Stimulated activated CD4-positive, alpha-beta T cell treated with anti-CD3 and anti-CD28 coated beads, TNF-alpha, amount 100 ng/mL, for 24 hours (primary cell): Measurements from ENCODE around the gene STARD6.
"Not testable (repeated sequence)": the region's sequence is repeated elsewhere in the genome, so short reads cannot be mapped to it uniquely, and the experiment has no call there.

Source experiments
- DNase-seq, 3 experiments: peaks; one replicate each; pipeline ENCODE4 v3.0.0-alpha.2; 2020; ENCODE audit warnings: low read depth in 3 of 3

Gene STARD6

DNA sequence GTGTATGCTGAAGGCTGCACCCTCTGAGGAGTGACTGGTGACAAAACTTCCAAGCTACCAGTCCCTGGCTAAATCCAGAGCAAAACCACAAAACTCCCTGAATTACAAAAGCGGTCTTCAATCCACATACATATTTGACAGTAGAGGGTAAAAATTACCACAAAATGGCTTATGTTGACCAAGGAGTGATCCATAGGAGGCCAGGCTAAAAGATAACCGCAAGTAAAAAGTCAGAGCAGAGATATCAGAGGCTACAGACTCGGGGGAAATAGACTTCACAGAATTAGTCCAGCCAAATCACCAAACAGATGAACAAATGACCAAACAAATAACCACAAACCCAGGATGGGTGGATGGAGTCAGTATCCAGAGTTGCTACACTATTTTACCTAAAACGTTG, 19.4 kb downstream of the STARD6 start:
- DNase-seq, result no peak

DNA sequence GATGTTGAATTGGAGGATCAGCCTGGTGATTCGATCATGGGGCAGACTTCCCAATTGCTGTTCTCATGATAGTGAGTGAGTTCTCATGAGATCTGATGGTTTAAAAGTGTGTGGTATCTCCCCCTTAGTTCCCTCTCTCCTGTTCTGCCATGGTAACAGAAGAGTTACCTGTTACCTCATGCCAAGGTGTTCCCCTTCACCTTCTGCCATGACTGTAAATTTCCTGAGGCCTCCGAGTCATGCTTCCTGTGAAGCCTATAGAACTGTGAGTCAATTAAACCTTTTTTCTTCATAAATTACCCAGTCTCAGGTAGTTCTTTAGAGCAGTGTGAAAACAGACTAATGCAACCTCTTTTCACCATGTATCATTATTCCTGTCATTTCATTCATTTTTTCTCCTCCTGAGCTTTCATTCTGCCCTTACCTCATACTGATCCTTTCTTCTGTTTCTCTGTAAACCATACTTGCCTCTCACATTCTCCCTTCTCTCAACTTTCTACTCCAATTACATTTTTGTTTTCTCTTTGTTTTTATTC, 22.0 kb downstream of the STARD6 start:
- DNase-seq, result no peak

DNA sequence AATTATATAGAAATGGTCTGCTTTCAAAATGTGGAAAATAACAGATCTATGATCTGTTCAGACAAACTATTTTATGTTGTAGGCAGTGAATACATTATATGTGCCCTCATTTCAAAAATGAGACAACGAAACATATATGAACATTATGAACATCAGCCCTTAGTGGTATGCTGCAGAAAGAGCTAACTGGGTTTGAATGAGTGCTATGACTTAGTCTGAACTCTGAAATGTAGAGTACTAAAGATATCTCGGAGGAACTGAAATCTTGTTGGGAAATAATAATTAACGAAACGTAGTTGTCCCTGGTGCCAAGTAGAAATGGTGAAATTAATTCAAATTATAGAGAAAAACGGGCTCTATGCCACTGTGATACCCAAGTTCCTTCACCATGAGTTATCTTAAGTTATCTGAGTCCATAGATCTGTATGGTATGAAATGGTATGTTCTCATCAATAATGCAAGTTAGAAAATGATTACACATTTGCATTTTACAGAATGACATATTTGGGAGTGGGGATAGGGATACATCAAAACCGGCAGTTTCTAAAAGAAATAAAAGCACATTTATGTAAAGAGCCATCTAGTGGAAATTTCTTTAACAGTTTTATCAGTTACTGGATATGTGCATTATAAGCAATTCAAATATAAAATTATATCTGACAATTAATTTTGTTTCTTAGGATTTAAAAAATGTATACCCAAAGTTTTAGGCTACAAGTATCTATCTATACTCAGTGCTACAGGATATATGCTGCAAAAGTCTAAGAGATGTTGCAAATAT, 26.7 kb downstream of the STARD6 start:
- DNase-seq, result no peak

DNA sequence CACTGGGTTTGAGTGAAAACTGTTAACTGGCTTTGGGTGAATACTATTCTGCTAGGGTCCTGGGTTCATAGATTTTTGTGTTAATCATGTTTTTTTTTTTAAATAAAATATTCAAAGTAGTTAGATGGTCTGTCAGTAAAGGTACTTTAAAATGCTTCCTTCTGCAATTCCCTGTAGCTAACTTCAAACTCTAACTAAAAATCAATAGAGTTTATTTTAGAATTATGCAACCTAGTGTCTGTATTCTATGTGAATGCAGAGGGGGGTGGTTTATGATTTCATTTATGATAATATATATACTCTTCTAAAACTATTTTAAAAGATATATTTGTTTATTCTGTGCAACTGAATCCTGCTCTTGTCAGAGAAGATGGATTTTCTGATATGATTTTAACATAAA, 27.9 kb downstream of the STARD6 start:
- DNase-seq, result no peak

DNA sequence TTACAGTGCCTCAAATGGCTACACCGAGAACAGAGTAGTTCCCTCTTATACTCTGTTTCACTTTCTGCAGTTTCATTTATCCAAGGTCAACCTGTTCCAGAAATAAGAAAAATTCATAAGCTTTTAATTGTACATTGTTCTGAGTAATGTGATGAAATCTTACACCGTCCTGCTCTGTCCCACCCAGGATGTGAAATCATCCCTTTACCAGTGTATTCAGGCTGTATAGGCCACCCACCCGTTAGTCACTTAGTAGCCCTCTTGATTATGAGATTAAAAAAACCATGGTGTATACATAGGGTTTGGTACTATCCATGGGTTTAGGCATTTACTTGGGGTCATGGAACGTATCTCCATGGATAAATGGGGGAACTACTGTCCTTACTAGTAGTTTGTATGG, 29.8 kb downstream of the STARD6 start:
- DNase-seq, result no peak

GRCh38 chr18:54323970-54324369, 33.7 kb downstream of the STARD6 start:
- no peak for DNase-seq

GRCh38 chr18:54323561-54323960, 34.1 kb downstream of the STARD6 start:
- no peak for DNase-seq

DNA sequence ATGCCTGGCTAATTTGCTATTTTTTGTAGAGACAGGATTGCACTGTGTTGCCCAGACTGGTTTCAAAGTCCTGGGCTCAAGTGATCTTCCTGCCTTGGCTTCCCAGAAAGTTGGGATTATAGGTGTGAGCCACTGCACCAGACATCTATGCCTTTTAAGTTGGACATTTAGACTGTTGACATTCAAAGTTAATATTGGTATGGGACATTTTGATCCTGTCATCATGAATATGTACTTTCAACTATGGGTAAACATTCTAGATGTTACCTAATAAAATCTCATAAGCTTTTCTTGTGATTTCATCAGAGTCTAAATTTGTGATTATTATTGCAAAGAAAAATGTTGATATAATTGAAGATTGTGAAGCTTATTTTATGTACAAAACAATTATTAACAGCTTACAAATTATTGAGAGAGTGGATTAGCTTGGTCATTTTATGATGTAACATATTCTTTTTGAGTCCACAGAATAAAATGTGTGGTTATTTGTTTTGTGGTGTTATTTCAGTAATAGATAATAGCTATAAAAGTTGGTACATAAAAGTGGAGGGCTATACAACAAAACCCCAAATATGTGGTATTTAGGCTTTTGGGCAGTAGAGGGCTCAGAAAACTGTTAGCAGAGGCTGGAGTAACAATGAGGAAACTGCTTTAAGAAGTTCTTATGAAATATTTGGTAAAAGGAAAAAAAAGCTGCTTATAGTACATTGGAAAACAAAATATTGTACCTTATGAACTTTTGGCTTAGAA, 41.4 kb downstream of the STARD6 start:
- DNase-seq, result no peak

DNA sequence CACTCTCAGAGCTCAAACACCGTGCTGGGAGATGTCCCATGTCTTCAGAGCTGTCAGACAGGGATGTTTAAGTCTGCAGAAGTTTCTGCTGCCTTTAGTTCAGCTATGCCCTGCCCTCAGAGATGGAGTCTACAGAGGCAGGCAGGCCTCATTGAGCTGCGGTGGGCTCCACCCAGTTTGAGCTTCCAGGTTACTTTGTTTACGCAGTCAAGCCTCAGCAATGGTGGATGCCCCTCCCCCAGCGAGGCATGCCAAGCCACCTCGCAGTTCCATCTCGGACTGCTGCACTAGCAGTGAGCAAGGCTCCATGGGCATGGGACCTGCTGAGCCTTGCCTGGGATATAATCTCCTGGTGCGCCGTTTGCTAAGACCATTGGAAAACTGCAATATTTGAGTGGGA, 48.1 kb downstream of the STARD6 start:
- not testable (repeated sequence) for DNase-seq

DNA sequence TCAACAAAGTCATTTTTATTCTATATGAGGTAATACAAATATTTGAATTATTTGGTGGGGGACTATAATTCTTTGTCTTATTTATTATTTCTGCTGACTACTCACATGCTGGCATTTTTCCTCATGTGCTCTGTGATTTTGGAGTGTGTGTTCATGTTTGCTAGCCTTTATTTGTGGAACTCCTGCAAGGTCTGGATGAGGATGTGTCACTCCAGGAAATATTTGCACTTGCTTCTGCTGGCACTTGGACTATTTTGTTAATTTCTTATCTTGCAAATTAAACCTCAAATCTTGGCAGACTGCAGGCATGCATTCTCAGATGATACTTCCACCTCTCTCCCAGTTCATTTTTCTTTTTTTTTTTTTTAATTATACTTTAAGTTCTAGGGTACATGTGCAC, 54.2 kb downstream of the STARD6 start:
- DNase-seq, result no peak

DNA sequence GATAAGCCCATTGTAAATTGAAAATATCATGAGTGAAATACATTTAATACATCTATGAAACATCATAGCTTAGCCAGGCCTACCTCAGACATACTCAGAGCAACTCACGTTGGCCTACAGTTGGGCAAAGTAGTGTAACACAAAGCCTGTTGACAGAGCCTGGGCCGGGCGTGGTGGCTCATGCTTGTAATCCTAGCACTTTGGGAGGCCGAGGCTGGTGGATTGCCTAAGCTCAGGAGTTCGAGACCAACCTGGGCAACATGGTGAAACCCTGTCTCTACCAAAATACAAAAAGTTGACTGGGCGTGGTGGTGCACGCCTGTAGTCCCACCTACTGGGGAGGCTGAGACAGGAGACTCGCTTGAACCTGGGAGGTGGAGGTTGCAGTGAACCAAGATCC, 58.7 kb downstream of the STARD6 start:
- not testable (repeated sequence) for DNase-seq

GRCh38 chr18:54296062-54296461, 61.6 kb downstream of the STARD6 start:
- no peak for DNase-seq

- DNase-seq, result no peak
Measured at GRCh38 chr18:54294274-54294673, 63.4 kb downstream of the STARD6 start.

DNA sequence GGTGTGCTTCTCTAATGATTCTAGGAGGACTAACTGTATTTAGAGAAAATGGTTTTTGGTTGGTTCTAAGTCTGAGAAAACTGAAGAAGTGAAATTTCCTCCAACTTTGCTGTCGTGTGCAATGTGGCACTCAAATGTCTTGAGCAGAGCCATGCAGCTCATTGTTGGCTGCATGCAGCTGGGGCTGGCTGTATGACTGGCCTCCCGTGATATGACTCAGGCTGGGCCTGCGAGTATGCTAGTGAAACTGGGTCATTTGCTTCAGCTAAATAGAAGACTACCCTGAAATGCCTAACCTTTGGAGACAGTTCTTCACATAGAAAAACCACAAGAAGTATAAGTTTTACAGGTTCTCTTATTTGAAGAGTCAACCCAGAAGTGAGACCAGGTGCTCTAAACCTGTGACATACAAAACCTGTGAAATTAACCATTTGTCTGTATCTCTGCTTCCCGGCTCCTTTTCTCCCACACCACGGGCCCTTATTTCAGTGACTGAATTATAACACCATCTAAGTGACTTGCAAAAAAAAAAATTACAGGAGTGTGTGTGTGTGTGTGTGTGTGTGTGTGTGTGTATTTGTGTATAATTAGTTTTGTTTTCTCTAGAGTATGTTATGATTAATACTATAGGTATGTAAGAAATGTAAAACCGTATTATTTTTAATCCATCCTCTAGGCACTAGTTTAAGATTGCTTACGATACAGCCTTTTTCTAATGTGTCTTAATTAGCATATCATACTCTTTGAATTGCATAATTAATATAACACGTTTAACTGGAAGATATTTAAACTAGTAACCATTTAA, 72.5 kb downstream of the STARD6 start:
- DNase-seq, result peak in 2 of 3 experiments; percentile 46 to 73

DNA sequence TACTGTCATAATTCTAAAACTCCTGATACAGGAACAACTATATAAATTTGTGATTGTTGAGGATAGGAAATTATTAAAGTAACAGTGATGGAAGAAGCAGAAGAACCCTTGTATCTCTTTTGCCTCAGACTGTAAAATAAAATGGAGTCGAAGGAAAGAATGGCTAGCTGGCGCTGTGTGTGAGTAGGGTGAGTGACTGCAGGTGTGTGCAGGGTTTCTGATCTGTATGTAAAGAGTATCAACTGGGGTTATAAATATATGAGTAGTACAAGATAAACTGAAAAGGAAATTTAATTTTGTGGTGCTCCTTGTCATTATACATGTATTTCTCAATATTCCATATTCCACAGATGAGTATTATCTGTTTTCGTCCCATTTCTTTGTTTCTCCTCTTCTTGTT, 73.1 kb downstream of the STARD6 start:
- no peak for DNase-seq

GRCh38 chr18:54280220-54280569, 77.5 kb downstream of the STARD6 start:
- no peak for DNase-seq

GRCh38 chr18:54279477-54280219, 78.0 kb downstream of the STARD6 start:
- no peak for DNase-seq

DNA sequence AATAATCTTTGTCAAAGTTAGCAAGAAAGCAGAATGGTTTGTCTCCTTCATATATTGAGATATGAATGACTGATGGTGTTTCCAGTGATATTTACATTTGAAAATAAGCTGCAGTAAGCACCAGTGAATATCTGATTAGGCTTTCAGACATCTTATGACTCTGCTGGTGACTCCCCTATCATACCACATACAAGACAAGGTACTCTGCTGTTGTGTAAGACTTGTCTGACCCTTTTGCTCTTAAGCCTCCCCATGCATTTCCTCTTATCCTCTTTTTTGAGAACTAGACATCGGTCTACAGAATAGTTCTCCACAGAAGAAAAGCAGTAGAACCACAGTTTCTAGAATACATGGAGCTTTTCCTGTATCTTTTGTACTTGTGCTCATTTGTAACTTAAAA, 79.0 kb downstream of the STARD6 start:
- DNase-seq, result no peak

DNA sequence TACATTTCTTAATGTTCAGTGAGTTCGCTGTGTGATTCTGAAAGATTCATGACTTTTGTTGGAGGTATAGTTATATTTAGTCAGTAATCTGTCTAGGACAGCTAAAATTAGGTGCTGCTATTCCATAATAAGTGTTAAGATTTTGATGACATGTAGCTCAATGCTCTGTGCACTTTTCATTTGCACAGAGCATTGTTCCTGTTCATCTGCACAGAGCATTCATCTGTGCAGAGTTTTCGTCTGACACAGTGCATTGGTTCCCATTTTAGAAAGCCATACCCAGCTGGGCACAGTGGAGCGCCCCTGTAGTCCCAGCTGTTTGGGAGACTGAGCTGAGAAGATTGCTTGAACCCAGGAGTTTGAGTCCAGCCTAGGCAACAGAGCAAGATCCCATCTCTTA, 79.8 kb downstream of the STARD6 start:
- DNase-seq, result no peak
